Femur (tissue), 1 donor: Measurements from ENCODE around the gene PRSS56.

ENCODE experiments used
- DNase-seq: peaks from one replicate; pipeline ENCODE4 v3.0.0-alpha.2; 2017

Gene PRSS56

DNA sequence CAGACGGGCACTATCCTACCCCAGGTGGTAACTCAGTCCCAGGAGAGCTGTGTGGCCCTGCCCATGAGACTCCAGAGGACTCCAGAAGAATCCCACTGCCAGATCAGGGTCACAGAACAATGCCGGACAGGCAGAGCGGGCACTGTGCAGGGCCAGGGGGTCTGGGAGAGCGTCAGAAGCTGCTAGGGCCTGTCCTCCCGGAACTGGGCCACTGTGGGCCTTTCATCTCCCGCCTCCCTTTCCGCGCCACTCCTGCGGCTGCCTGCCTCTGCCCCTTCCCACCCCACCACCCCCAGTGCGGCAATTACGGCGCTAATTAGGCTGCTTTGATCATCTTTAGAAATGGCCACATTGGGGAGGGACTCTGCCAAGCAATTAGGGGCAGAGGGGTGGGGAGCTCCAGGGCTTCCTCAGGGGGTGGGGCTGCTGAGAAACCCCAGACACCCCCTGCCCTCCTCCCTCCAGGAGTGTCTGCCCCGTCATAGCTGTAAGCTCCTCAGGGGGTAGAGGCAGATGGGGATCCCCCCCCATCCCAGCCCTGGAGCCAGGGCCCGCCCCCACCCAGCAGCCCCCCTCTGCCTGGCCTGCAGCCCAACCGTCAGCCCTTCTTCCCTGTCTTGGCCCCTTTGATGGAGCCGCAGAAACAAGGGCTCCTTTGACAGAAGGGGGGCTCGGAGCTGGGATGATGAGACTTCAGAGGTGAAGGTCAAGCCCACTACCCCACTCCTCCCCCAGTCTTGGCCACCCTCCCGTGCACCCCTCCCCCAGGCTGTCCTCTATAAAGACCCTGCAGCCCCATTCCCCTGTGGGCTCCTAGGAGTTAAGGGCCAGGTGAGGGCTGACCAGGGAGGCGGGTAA lies at the start of gene PRSS56:
Gene PRSS56, plus strand, starts transcription at position 808 of the 858 bp plus-strand sequence. CDS start 211 bp downstream, outside the sequence.
- DNase-seq: no peak

DNA sequence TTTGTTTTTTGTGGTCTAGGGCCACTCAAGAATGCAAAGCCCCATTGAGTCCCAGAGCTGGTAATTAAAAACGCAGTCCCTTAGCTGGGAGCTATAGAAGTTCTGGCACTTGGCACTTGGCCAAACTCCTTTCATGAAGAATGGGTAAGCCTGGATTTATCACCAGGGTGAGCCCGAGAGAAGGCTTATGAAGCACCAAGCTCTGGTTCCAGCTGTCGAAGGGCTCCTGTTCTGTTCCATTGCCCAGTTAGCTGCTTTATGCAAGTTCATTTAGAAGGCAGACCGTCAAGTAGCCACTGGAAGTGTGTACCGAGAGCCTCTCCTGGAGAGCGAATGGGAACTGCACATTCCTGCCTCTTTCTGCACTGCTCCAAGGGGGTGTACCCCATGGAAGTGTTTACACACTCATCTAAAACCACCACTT lies 46.7 kb upstream of the PRSS56 start:
- DNase-seq: no peak

DNA sequence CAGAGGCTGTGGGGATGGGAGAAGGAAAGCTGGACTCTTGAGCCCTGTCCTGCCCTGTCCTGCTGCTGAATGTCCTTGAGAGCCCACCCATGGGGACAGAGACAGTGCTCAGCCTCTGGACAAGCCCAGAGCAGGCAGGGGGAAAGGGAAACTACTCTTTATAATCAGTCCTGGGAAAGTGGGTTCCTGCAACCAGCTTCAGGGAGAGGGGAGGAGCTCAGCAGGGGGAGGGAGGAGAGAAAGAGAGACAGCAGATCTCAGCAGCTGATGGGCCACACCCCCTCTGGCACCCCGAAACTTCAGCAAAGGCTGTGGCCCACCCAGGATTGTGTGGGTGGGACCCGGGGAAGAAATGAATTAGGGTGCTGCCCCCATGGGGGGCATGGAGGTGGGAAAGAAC lies 44.1 kb upstream of the PRSS56 start:
- DNase-seq: peak; percentile 2

DNA sequence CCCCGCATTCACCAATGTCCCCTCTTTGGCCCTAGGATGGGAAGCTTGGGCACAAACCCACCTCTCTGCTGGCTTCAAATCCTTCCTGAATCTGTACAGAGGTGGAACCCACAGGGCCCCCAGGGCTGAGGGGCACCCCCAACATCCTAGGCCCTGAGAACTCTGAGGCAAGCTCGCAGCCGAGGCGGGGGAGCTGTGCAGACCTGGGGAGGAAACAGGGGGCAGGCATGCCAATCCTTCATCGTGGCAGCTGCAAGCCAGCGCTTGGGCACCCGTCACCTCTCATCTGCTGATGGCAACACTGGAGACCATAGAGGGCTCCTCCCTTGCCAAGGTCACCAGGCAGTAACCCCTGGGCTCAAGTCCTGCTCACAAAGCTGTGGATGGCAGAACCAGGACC lies 43.4 kb upstream of the PRSS56 start:
- DNase-seq: peak; percentile 11

DNA sequence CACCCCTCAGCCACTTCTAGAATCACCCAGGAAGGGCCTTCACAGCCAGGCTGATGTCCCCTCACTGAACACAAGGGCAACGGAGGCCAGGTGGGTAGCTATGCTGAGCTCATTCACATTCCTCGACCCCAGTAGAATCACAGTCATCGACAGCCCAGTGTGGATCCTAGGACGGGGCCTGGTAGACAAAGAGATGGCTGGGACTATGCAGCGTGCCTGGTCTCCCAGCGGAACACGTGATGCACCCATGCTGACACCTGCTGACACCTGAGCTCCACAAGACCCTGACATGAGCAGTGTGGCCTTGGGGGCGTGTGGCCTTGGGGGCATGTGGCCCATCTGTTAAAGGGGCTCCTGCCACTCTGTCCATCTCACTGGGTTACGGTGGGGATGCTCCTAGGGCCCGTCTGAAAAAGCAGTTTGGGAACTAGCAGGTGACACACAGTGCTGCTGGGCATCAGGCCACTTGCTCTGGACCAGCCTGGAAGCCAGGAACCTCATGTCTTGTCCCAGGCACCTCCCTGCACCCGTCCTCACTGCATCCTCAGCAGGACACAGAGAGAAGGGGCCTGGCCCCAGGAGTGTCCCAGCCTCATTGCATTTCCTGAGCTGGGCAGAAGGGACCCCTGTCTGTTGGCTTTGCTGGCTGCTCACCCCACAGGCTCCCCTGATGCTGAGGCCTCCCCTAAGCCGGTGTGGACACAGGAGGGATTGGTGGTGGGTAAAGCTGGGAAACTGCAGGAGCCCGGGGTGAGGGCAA lies 42.3 kb upstream of the PRSS56 start:
- DNase-seq: peak; percentile 9

DNA sequence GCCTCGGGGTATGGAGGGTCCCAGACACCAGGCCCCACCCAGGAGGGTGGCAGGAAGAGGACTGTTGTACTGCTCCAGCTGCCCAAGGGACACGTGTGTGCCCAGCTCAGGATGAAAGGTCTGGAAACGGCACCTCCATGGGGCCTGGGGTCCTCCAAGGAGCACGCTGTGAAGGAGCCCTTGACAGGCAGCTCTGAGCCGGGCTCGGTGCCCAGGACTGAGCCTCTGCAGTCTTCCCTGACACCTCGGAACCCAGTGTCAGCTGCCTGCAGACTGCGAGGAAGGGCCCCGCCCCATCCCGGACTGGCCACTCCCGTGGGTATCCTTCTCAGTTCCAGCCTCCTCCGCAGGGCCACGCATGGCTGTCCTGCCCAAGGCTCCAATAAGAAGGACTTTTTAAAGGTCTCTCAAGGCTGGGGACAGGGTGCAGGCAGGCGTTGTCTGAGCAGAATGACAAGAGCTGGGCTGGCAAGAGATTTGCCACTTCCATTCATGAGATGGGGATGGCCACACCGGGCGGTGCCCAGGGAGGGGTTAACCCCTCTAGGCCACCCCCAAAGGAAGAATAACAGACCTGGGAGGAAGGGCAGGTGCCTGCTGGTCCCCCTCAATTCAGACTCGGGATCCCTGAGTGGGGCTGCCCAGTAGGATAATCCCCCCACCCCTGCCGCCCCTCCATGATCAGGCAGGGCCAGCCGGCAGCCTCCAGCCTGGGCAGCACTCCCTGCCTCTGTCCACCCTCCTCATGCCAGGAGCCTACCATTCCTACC lies 41.4 kb upstream of the PRSS56 start:
- no peak for DNase-seq

DNA sequence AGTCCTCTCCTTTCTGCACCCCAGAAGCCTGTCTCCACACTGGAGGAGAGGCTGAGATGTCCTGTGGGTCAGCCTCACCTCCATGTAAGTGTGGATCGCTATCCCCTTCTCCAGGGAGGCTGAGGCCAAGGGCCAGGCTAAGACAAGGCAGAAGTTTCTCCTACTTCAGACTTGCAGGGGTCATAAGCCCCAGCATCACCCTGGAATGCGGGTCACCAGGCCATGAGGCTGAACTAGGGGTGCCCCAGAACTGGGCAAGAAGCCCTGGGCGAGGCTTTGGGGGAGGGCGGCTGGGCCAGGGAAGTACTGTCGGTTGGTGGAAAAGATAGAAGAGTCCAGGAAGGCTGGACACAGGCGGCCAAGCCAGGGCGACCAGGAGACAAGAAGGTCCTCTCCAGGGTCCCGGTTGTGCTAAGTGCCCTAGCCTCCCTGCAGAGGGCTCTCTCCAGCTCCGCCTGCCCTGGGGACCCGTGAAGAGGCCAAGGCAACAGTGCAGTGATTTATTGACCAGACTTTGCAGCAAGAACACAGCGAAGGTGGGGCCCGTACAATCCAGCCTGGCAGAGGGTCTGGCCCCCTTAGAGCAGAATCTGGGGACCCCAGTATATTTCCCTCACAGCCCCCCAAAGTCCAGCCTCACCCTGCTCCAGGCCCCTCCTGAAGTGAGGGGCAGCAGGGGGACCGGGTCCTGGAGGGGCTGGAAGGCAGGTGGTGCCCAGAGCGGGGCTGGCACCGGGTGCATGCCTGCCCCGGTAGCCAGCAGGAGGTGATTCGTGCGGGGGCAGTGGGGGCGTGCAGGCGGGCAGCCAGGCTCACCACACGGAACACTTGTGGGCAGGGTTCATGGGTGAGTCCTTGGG lies 40.6 kb upstream of the PRSS56 start:
- DNase-seq: no peak

DNA sequence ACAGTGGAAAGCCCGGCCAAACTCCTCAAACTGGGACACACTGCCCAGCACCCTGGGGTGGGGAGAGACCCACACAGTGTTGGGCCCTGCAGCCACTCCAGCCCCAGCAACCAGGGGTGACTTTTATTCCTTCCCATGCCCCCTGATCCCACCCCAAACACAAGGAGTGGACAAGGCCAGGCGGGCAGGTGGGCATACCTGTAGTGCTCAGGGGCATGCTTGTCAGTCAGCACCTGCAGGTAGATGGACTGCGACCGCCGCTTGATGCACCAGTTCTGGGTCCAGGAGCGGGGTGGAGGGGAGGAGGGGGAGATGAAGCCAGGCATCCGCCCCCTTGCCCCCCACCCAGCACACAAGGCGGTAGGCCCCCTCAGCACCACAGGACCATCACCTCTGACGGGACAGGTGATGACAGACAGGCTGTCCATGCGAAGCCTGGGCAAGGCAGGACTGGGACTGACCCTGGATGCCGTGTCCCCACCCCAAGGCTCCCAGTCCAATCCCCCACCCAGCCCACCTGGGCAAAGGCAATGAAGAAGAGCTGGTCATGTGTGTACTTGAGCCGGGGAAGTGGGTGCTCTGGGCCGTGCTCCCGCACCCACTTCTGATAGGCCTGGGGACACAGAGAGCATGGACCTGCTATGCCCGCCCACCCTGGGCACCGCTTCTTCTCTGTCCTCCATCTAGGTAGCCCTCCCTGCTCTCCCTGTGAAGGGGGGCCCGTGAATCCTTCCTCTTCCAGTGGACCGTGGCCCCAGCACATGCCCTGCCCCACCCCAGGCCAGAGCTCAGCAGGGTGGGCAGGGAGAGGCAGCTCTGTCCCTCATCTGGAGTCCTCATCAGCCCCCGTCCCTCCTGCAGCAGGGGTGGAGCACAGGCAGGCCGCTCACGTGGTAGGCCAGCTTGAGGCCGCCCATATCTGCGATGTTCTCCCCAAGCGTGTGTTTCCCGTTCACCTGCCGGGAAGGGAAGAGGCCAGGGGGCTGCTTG lies 39.7 kb upstream of the PRSS56 start:
- no peak for DNase-seq

DNA sequence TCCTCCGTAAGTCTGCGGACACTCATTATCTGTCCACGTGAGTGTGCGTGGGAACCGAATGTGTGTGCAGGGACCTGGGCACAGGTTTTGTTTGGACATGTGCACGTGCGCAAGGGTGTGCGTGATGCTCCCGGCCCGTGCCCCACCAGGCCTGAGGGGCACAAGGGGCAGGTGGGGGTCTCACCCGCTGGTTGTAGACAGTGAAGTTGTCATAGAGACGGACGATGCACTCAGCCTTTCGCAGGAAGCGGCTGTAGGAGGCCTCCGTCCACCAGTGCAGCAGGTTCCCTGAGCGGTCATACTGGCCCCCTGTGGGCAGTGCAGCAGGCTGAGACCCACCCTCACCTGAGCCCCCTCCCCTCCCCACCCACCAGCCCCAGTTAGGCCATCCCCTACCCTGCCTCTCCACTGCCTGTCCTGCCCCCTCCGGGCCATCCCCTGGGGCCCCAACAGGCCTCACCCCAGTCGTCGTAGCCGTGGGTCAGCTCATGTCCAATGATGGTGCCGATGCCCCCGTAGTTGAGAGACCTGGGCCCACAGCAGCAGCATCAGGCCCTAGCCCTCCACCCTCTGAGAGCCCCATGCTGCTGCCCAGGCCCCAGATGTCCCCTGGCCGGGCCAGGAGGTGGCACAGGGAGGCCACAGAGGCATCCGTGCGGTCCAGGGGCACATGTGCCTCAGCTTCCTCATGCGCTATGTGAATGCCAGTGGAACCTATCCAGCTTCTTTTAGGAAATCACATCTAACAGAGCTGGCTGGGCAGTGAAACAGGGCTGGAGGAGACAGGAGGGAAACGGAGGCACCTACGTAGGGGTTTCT lies 38.7 kb upstream of the PRSS56 start:
- DNase-seq: no peak

DNA sequence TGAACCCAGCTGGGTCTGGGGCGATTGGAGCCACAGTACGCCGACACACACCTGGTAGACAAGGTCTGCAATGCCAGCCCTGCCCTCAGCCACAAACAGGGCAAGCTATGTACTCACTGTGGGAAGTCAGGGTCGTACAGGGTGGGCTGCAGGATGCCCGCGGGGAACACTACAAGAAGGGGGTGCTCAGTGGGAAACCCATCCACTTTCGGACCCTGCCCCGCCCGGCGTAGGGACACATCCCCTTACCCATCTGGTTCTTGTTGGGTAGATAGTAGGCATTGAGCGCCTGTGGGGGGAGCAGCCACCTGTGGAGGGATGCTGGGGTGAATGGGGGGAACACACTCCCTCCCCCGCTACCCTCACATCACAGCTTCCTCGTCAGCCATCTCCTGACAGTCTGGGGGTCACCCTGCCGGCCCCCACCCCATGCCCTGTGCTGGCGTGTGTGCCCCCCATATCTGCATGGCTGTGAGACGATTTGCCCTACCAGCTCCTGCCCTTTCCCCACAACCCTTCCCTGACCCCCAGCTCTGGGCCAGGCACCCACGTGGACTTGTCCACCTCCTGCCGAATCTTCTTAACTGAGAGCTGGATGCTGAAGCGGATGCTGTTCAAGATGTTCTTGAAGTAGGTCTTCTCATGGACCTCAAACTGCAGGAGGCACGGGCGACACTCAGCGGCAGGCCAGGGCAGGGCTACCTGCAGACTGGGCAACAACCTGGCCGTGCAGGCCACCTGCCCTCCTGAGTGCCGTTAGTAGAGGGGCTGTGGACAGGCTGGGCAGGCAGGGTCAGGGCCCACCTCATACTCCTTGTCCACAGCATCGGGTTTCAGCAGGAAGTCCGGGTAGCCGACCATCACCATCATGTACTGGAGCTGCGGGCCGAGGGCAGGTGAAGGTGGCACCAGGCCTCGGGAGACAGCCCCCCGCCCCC lies 37.6 kb upstream of the PRSS56 start:
- no peak for DNase-seq

DNA sequence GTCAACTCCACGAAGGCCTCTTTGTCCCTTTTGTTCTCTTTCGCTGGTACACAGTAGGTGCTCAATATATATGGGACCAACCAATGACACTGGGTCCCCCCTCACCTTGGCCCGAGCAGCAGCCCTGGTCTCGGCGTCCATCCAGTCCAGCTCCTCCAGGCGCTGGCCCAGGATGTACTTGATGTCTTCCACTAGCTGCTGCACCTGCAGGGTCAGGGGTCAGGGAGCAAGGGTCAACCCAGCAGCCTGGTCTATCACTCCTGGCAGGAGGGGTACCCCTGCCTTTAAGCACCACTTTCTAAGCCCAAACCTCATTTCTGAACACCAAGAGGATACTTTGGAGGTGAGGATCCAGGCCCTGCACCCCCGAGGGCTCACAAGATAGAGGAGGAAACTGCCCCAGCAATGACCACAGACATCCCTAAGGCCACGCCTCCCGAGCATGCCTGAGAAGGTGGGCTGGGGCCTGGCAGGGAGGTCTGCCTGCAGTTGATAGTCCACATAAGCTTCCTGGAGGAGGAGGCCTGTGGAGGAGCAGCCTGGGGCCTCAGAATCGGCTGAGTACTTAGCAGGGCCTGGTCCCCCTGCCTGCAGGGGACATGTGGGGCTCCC lies 36.8 kb upstream of the PRSS56 start:
- DNase-seq: no peak

DNA sequence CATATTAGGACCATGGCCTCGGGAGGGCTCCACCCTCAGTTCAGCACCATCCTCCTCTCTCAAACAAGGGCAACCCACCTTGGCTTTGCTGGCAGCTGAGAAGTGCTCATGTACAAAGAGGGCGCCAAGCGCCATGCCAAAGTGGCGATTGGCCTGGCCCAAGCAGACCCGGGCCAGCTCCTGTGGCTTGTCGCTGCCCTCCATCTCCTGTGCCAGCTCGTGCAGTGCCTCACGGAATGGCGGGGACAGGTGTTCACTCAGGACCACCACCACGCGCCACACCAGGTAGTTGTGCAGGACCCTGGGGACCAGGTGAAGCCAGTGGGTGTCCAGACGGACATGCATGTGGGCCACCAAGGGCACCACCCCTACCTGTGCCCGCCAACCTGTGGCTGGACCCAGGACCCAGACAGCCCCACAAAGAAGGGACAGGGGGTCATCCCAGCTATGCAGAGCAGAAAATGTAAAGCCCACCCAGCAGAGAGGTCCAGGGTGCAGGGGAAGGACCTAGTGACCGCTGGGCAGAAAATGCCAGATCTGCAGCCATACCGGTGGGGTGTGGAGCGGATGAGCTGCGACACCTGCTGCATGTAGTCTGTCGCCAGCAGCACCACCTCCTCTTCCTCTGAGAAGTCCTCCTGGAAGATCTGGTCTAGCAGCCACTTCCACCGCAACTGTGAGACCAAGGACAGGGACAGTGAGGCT lies 36.1 kb upstream of the PRSS56 start:
- DNase-seq: no peak

DNA sequence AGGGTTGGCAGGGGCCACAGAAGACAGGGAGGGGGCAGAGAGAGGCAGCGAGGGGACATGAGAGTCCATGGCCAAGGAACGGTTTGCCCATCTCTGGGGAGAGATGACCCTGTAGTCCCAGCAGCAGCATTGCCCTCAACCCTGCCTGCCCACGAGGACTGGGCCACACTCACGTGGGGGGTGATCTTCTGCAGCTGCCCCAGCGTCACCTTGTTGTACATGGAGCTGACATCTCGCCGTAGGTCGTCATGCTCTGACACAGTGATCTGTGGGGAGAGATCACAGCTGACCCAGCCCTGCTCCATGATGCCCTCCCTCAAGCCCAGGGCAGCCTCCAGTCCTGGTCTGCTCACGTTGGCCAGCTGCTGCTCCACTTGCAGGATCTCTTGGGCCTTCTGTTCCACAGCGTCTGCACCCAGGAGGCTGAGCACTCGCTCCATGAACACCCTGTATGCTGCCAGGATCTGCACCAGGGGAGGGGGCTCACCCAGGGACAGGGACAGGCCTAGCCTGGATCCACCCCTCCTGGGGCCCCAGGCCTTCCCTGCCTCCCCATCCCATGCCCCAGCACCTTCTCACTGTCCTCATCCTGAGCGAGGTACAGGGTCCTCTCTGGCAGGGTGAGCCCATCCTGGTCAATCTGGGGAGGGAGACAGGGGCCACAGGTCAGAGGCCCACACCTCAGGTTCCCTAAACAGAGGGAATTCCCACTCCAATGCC lies 35.4 kb upstream of the PRSS56 start:
- no peak for DNase-seq

DNA sequence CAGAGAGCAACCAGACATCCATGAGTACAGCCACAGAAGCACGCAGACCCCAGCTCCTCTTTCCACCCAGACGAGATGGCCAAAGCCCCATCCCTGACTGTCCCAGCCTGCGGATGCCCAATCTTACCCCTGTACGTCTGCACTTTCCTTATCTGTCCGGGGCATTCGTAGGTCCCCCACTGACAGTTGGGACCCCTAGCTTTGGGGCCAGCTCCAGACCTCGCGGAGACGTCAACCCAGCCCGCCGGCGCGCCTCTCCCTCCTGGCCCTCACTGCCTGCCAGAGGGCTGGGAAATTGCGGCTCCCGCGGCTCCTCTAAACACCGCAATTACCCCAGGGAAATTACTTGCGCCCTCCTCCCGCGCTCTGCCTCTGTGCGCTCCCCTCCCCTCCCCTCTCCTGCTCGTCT lies 34.8 kb upstream of the PRSS56 start:
- peak; percentile 14 for DNase-seq

DNA sequence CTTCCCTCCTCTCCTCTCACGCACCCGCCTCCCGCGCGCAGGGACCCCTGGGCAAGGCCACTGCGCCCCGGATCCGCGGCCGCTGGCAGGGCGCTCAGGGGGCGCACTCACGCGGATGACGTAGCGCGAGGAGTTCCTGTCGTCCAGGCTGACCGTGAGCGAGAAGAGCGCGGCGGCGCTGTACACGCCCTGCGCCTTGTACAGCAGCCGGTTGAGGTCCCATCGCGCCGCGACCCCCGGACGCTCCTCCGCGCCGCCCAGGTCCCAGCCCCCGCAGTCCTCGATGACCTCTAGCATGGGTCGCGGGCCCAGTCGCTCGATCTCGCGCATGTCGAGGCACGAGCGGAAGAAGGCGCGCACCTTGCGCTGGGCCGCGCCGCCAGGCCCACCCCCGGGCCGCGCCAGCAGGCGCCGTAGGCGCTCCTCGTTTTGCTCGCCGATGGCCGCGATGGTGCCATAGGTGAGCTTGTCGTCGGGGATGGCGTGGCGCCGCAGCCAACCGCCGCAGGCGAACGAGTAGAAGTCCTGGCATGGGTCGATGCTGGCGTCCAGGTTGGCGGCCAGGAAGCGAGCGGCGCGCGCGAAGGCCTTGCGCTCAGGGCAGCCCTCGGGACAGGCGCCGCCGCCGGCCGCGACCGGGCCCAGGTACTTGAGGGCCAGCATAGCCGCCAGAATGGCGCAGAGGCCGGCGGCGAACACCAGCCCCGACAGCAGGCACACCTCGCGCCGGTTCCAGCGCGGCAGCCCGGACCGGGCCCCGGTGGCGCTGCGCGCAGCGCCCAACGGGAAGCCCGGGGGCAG lies 34.2 kb upstream of the PRSS56 start:
- no peak for DNase-seq
